NT2/D1 (cell line): Measurements from ENCODE around the gene COBL.

ENCODE experiments used
- DNase-seq: peaks from one replicate; pipeline ENCODE4 v3.0.0-alpha.2; 2011; ENCODE audit warnings: low read depth, low spot score
- H3K27me3 ChIP-seq: 2 replicates; pipeline ENCODE4 v1.6.0; 2011; ENCODE audit warnings: mild to moderate bottlenecking; ENCODE audit not compliant: insufficient read length, insufficient read depth
- H3K36me3 ChIP-seq: 2 replicates; pipeline ENCODE4 v1.6.1; 2011; ENCODE audit warnings: mild to moderate bottlenecking, low read length, mixed read lengths; ENCODE audit not compliant: insufficient read depth, insufficient read length
- H3K4me1 ChIP-seq: 2 replicates; pipeline ENCODE4 v1.5.1; 2011; ENCODE audit not compliant: insufficient read depth, insufficient read length
- H3K4me3 ChIP-seq: 2 replicates; pipeline ENCODE4 v1.5.1; 2011; ENCODE audit warnings: low read depth; ENCODE audit not compliant: insufficient read length
- H3K9ac ChIP-seq: 2 replicates; pipeline ENCODE4 v1.6.0; 2011; ENCODE audit warnings: low read depth; ENCODE audit not compliant: insufficient read length
- H3K9me3 ChIP-seq: 2 replicates; pipeline ENCODE4 v1.5.1; 2011; ENCODE audit warnings: mild to moderate bottlenecking, low read length; ENCODE audit not compliant: insufficient read depth
- SUZ12 ChIP-seq: IDR thresholded peaks from 2 replicates; pipeline ENCODE4 v1.6.1; 2011; ENCODE audit not compliant: insufficient read length, insufficient read depth; ENCODE audit errors: extremely low read depth
- YY1 ChIP-seq: IDR thresholded peaks from 2 replicates; pipeline ENCODE4 v1.6.1; 2011; ENCODE audit not compliant: insufficient read length, insufficient read depth
- ZNF274 ChIP-seq: IDR thresholded peaks from 2 replicates; pipeline ENCODE4 v1.6.1; 2011; ENCODE audit warnings: mild to moderate bottlenecking, low read depth, low read length

The COBL gene

DNA sequence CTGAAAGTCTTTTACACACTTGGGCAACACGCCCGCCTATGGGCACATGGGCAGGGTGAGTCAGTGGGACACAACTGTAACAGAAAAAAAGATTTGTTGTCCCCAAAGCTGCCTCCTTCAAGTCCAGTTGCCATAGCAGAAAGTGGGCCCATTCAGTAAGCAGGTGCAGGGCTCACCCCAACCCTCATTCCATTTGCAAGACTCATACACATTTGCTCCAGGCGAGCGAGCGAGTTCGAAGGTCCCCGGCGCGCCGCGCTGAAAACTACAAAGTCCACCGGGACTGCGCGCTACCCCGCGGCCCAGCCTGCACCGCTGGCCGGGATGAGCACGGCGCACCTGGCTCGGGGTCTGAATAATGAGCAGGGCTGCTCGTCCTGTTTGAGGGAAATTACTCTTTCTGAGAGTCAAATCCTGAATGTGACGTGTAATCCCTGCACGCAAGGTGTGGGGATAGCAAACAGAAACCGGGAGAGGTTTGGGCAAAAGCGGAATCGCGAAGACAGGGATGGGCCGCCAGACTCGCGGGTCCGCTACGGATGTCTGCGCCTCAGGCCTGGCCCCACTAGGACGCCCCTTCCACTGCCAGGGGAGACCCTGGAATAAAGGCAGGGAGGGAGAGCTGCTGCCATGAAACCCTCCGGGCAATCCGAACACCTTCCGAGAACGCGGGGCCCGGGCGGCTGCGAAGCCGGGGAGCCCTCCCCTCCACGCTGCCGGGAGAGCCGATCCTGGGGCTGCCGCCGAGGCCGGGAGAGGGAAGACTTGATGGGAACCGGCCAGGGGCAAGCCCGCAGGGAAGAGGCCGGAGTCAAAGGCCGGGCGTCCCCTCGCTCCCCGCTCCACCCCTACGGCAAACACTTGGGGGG lies 982 bp downstream of the COBL start:
- Histone ChIP-seq H3K9me3 (no peaks in the 10 kb centered on the region), H3K4me3 (peak overlapping the region; percentile 73), H3K9ac (peak overlapping the region; percentile 76), H3K36me3 (no peaks in the 10 kb centered on the region), H3K27me3 (peaks cover 49% of the 10 kb centered on the region), H3K4me1 (peaks cover 15% of the 10 kb centered on the region)
- DNase-seq: peak; percentile 48
- TF ChIP-seq SUZ12 (no peak), YY1 (no peak), ZNF274 (no peak)

DNA sequence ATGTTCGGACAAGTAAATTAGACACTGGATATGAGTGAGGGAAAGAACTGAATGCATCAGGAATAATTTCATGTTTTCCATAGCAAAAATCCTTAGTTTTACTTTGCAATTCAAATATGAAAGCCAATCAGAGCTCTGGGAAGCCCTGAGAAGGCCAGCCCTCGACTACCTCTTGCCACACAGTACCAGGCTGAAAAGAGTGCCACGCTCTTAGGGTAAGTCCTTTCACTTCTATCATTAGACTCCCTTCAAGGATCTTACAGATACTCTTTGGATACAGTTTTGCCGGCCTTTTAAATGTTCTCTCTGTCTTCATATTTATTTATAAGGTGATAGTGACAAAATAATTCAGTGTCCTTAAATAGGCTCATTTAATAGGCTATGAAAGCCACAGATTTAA lies 1.9 kb downstream of the COBL start:
- H3K36me3 ChIP-seq: no peaks in the 10 kb centered on the region
- no peaks in the 10 kb centered on the region for H3K9me3 ChIP-seq
- peaks cover 15% of the 10 kb centered on the region for H3K4me1 ChIP-seq
- TF ChIP-seq ZNF274: no peak
- TF ChIP-seq YY1: no peak
- no peak for TF ChIP-seq SUZ12
- H3K9ac ChIP-seq: no peak overlapping the region
- no peak for DNase-seq
- peaks cover 49% of the 10 kb centered on the region for H3K27me3 ChIP-seq
- no peak overlapping the region for H3K4me3 ChIP-seq

DNA sequence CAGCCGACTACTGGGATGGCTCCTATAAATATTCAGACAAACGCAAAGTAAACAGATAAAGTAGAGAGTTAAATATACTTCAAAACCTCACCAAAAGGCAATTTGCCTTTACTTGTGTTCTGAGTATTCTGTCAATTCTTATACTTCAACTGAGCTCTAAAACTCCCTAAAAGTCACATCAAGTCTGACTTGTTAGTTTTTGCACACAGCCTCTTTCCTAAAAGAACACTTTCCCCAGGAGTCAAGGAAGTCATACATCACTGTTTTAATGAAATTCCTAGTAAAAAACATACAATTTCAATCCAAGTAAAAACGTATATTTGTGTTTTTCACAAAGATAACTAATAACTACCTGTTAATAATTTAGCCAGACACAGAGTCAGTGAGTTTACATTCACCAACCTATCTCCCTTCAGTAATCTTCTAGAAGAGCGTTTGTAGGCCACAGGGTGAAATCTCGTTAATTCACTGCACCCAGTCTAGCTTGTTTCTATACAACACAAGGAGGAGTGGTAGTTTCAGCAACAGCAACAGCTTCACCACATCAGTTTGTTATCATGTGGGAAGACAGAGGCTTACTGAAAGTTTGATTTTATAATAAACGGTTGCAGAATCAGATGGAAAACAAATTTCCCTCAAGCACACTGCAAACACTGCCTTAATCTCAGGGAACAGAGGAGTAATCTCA lies 2.7 kb downstream of the COBL start:
- no peak for DNase-seq
- no peaks in the 10 kb centered on the region for H3K9me3 ChIP-seq
- peaks cover 49% of the 10 kb centered on the region for H3K27me3 ChIP-seq
- no peaks in the 10 kb centered on the region for H3K36me3 ChIP-seq
- TF ChIP-seq SUZ12: no peak
- TF ChIP-seq YY1: no peak
- TF ChIP-seq ZNF274: no peak
- H3K4me1 ChIP-seq: peaks cover 10% of the 10 kb centered on the region
- no peak overlapping the region for H3K4me3 ChIP-seq
- H3K9ac ChIP-seq: no peak overlapping the region

DNA sequence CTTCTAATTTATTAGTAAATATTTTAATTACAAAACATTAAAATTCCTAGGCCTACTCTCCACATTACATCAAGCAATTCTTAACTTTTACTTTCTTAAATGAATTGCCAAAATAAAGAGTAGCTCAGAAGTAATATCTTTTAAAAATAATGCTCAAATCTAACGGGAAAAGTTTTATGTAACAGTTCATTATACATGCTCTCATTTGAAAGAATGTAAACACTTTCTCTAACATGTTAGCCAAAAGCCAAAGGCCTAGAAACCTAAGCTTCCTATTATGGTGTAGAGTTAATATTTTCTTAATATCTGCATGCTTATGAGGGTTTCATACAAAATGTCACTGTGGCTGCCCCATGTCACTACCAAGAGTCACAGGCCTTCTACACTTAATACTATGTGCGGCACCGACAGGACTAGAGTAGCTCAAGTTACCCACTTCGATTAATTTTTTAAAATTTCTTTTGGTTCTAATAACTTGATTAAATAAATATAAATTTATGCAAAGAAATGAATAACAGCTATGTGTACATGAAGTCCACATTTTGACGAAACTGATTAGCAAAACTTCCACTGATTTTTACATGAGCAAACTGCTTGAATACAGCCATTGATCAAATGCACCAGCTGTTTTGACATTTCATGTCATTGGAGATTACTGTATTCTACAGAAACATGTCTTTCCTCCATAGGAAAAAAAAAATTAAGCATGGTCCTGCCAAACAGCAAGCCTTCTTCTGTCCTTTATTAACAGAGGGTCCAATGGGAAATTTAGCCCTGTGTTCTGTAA lies 3.5 kb downstream of the COBL start:
- no peaks in the 10 kb centered on the region for H3K9me3 ChIP-seq
- H3K4me3 ChIP-seq: no peak overlapping the region
- peaks cover 43% of the 10 kb centered on the region for H3K27me3 ChIP-seq
- H3K9ac ChIP-seq: no peak overlapping the region
- peaks cover 8% of the 10 kb centered on the region for H3K4me1 ChIP-seq
- DNase-seq: no peak
- H3K36me3 ChIP-seq: no peaks in the 10 kb centered on the region
- TF ChIP-seq ZNF274 (no peak), SUZ12 (no peak), YY1 (no peak)

DNA sequence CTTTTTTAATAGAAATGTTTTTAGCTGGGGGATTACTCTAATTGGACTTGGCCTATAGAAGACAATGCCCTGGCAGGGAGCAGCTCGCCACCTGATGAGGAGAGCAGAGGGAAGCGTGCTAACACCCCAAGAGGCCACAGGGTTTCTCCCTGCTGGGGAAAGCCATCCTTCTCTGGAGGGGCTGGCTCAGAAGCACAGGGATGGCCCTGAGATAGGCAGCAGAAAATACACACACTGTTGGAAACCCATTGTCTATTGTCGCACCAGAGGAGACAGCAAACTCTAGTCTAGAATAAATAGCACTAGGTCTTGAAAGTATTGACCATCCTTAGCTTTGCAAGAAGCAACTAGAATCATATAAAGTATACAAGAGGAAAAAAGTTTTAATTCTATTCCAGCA lies 5.4 kb downstream of the COBL start:
- Histone ChIP-seq H3K9me3 (no peaks in the 10 kb centered on the region), H3K9ac (no peak overlapping the region)
- DNase-seq: no peak

DNA sequence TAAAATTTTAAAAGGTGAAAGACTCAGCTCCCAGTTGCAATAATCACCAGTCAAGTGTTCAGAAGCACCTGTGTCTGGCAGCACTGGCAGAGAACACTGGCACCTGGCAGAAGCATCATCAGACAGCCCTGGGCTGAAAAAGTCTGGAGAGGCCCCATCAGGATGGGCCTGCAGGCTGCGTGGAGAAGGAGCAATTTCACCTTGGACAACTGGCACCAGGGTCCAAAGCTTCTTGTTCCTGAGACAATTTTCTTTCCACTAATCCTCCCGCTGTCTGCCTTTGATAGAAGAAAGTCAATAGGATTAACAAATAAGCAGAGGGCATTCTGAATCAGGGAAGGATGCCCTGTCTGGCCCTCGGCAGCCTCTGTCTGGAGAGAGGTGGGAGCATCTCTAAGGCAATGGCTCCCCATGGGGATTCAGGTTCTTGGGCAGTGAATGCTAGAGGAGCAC lies 6.5 kb downstream of the COBL start:
- no peak overlapping the region for H3K9ac ChIP-seq
- TF ChIP-seq ZNF274 (no peak), SUZ12 (no peak), YY1 (no peak)
- H3K4me1 ChIP-seq: peaks cover 4% of the 10 kb centered on the region
- no peak for DNase-seq
- no peaks in the 10 kb centered on the region for H3K36me3 ChIP-seq
- peaks cover 20% of the 10 kb centered on the region for H3K27me3 ChIP-seq
- no peak overlapping the region for H3K4me3 ChIP-seq
- H3K9me3 ChIP-seq: no peaks in the 10 kb centered on the region

More for the DNA sequence above, 5.4 kb downstream of the COBL start:
- Histone ChIP-seq H3K27me3 (peaks cover 30% of the 10 kb centered on the region), H3K36me3 (no peaks in the 10 kb centered on the region), H3K4me3 (no peak overlapping the region), H3K4me1 (peaks cover 1% of the 10 kb centered on the region)
- TF ChIP-seq SUZ12 (no peak), ZNF274 (no peak), YY1 (no peak)
